GM23248 (cell line): ENCODE measurements around the gene IGF1R.

ENCODE experiments used
- EZH2 ChIP-seq: fragments of 200-600 bp; sonication (generic); IDR thresholded peaks from 2 replicates; pipeline ENCODE4 v1.6.1; 2018; ENCODE audit warnings: antibody characterized with exemption, mild to moderate bottlenecking; ENCODE audit not compliant: insufficient read depth, poor library complexity, severe bottlenecking
- EZH2phosphoT487 ChIP-seq: fragments of 200-600 bp; sonication (generic); IDR thresholded peaks from 2 replicates; pipeline ENCODE4 v1.6.1; 2018; ENCODE audit warnings: antibody characterized with exemption, moderate library complexity, mild to moderate bottlenecking, low read depth; ENCODE audit not compliant: insufficient read depth

GRCh38 chr15:98866511-98866910 is 218.2 kb downstream of the IGF1R start:
- TF ChIP-seq EZH2 (no peak), EZH2phosphoT487 (no peak)
